ENCODE results near the gene TRIM3. TPM values are rescaled to one million over a fixed set of nuclear protein-coding genes. Genes with fewer than 3 reads are reported as not detected.

Gene TRIM3
- total RNA-seq, 1 donor from 2014 or later = 65.4 TPM

DNA sequence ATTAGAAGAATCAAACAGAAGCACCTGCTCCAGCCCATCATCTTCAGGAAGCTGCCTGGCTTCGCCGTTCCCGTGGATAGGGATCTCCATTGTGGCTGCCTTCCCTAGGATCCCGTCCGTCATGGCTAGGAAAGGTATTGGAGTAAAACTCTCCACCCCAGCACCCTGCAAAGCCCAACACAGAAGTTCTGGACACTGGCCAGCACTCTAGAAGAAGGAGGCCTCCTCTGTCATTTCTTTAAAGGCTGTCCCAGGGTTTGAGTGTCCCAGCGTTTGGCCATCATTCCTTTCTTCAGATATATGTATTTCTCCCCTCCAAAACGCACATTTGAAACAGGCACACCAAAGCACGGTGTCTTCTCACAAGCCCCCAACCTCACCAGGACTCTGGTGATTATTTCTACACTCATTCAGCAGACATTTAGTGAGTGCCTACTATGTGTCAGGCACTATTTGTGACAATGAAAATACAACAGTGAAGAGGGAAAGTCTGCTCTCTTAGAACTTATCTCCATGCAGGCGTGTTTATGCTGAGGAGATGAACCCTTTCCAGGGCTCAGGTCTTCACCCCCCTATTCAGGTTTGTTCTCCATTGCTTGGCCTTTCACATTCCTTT lies 6.7 kb upstream of the TRIM3 start:
- no peak for DNase-seq

DNA sequence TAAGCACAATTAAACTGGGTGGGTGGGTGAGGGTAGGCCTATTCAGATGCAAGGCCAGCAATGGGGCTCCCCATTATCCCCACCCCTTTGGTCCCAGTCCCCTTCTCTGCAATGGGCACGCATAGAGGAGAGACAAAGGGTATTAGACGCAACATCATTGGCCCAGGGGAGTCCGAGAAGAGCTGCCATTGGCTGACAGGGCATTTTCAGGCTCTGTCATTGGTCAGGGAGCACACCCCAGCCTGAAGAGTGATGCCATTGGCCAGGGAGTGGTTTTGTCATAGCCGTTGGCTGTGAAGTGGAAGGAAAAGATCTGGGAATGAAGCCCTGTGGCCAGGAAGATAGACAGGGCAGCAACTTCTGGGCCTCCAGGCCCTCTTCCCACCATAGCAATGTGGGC lies 2.8 kb upstream of the TRIM3 start:
- DNase-seq = no peak

DNA sequence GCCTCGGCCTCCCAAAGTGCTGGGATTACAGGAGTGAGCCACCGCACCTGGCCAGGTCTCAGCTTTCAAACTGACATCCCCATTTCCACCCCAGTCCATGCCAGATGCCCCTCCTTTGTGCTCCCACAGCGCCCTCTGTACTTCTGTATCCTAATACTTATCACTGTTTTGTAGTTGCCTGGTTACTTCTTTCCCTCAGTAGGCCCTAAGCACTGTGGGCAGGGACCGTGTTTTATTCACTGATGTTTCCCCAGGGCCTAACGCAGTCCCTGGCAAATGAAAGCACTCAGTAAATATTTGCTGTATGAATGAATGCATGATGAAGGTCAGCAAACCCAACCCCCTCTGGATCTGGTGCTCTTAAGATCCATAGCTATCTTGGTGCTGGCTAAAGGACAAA lies 2.2 kb upstream of the TRIM3 start:
- DNase-seq = no peak

DNA sequence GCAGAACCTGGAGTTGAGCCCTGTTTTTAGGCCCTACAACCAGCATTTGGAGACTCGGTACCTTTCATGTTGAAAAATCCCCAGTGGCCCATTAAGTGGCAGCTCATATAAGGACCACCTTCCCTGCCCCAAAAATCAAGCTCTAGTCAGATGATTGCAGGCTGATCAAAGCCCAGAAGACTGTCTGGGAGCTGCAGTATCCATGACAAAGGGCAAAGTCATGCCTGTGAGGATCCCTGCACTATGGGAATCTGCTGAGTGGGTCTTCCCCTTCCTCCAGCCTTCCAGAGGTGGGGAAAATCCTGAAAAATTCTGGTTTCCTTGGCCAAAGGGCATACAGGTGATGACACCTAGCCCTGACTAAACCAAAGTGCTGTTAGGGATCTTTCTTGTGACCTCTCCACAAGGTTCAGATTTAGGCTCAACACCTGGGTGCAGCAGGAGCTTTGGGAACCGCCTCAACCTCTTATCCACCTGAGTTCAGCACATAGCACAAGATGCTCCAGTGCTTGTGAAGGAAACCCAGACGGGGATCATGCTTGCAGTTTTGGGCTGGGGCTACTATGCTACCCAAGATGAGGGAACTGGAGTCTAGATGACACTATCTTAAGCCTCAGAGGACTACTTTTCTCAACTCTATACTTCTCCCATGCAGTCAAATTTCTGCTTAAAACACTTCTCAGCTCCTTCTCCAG lies 1.2 kb upstream of the TRIM3 start:
- DNase-seq = no peak

DNA sequence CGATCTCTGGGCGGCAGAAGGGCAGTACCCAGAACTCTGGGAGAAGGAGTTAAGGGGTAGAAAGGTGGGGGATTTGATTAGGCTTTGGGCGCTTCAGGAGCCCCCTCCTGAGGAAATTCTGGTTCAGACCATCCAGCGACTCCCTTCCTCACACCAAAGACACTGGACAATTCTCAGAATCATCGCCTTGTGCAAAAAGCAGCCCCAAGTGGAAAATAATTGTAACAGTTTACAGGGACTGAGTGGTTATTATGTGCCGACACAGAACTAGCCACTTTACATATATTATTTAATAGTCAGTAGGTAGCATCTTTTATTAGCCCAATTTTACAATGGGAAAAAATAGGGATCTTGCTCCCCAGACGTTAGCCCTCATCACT lies 662 bp upstream of the TRIM3 start:
- no peak for DNase-seq

DNA sequence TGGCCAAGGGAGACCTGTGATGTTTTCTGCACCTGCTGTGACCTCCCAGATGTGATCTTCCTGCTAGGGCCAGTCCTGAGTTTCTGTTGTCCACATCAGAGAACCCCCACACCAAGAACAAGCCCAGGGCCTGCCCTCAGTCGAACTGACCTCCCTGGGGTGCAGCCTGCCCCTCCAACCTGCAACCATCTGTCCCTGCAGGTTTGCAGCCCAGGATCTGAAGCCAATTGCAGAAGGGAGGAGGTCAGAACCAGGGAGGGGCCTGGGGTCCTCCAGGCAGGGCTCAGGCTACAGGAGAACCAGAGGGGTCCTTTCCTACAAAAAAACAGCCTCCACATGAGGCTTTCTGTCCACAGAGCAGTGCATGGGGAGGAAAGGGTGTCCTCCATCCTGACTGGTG lies 807 bp downstream of the TRIM3 start:
- no peak for DNase-seq

DNA sequence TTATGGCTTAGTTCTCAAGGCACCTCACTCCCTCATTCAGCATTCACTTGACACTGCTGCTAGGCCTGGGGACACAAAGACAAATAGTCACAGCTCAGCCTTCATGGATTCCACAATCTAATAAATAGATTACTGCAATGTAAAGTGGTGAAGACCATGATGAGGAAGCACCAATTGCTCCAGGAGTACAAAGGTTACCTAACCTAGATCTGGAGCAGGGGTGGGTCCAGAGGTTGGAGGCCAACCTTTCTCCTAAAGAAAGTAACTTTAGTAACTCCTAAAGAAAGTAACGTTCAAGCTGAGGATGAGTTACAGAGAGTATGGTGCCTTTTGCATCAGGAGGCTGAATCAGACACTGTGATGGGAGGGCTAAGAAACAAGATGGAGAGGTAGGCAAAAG lies 4.1 kb downstream of the TRIM3 start:
- DNase-seq = no peak

DNA sequence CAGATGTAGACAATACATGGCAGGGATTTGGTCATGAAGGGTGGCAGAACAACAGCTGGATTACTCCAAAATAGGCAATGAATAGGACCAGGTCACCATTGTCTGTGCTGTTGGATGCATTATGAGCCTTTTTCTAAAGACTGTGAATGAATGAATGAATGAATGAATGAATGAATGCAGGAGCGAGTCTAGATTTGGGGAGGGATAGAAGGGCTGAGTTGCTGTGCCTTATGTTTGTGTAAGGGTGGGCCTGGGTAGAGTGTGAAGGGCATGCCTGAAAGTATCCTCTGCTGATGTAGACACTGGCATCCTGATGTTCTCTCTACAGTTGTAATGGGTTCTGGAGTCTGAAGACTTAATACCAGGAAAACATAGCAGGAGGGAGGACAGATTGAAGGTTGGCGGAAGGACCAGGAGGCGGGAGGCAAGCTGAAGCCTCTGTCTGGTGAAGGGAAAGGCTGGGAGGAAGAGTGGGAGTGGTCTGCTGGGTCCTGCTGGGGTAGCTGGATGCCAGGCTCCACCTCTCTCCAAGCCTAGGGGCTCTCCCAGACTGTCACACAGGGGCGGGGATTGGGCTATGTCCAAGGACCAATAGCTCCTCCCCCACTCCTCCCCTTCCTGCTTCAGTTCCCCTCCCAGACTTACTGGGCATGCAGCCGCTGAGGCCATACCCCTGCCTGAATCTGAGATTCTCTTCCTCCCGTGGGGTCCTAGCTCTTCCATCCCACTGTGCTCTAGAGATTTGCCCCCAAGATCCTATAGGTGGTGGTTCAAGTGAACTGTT lies 4.8 kb downstream of the TRIM3 start:
- peak; percentile 72 for DNase-seq

DNA sequence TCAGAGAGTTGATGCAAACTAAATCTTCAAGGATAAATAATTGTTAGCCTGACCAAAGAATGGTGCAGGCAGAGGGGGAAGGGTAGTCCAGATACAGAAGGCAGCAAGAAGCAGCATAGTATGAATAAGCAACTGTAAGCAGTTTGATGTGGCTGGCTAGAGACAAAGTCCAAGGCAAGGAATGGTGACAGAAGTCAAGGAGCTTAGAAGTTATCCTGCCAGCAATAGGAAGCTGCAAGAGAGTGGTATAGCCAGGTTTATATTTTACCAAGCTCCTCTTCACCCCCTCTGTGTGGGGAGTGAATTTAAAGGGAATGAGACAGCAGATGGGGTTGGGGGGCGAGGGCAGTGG lies 14.7 kb downstream of the TRIM3 start:
- DNase-seq = no peak

DNA sequence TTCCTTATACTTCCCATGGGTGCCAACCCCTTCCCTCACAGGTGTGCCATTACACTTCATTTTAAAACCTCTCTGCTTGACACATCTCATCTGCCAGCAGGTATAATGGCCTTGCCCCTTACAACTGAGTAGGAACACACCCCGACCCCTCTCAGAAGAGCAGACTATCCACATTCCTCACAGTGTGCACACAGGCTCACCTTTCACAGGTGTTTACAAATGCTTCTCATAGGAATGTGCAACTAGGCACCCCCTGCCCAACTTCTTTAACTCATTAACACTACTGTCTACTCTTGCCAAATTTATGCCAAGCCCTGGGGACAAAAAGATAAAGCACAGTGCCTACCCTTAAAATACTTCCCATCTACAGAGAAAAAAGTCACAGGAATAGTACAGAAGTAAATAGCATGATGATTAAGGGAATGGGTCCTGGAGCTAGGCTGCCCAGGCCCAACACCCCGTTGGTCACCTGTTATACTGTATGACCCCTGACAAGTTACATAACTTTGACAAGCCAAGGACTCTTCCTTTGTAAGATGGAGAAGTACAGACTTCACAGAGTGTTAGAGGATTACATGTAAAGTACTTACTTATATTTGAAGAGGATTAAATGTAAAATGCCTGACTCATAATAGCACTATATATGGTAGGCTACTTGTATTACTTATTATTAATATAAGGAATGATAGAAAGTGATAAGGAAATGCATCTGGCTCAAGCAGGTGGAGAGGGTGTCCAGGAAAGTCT lies 15.2 kb downstream of the TRIM3 start:
- DNase-seq = no peak

DNA sequence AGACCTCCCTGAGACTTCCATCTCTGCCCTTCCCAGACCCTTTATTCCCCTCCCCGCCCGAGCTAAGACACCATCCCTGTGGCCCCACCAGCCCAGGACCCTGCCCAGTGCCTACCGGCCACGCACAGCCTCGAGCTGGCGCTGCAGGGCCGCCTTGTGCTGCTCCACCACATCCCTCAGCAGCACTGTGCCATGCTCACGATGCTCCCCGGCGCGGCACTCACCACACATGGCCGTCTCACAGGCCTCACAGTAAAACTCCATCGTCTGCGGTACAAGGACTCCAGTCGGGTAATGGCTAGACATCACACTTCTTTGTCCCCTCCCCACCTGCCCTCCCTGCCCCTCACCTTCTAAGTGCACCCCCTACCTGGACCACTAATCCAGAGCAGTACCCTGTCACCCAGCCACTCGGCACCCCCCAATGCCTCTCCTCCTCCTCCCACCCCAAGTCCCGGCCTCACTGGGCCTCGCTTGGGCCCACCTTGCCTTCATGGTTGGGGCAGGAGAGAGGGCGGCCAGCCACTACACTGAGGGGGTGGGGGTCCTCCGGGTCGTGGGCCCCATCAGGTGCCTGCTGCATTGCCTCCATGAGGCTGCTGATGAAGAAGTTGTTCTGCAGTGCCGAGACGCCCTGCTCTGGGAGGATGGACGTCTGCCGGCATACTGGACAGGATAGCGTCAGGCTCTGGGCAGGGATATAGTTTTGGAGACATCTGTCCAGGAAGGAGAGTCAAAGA lies 16.0 kb downstream of the TRIM3 start:
- no peak for DNase-seq

DNA sequence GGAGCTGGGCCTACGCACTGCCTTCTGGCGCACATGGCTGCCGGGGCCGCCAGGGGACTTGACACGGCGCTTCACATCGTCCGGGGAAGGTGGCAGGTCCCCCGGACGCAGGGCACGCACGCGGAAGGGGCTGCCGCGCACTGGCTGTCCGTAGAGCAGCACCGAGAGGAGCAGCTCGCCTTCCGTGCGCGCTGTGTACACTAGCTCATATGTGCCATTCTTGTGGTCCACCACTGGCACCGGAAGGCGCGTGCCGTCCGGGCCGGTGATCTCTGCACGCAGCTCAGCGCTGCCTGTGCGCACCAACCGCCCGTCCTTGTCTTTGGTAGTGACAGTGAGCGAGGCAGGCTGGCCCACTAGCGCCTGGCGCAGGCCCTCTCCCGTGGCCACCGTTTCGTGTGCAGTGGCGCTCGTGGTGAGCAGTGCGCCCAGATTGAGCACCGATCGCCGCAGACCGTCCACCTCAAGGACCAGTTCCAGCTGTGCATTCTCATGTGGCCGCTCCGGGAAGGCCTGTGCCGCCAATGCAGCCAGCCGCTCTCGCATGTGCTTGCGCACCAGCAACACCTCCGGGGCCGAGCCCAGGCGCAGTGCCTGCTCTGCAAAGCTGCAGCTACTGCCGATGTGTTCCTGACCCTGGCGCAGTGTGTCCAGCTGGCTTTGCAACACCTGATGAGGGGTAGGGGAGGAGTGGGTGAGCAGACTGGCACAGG lies 17.2 kb downstream of the TRIM3 start:
- DNase-seq = no peak

DNA sequence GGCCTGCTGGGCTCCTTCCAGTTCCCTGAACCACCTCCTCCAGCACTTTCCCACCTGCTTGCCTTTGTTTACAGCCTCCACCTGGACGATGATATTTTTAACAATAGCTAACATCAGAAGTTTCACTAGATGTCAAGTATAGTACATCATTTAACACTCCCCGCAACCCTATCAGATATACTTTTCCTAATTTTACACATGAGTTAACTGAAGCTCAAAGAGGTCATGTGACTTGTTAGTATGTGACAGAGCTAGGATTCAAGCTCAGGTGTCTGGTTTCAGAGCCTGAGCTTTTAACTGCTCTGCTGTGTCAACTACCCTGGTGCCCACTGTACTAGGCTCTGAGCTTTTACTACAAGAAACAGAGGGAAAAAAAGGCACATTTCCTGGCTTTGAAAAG lies 18.7 kb downstream of the TRIM3 start:
- DNase-seq = no peak

DNA sequence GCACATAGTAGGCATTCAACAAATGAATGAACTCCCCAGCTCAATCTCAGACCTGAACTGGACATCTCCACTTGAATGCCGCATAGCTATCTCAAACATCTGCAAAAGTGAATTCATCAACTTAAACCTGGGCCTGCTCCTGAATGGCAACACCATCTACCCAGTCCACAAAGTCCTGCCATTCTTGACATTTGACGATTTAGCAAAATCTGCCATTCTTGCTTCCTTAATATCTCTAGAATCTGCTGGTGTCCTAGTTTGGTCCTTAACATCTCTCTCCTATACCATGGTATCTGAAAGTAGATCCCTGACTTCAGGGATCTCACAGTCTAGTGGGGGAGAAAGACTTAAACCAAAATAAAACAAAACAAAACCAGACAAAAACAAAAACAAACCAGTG lies 20.6 kb downstream of the TRIM3 start:
- no peak for DNase-seq

DNA sequence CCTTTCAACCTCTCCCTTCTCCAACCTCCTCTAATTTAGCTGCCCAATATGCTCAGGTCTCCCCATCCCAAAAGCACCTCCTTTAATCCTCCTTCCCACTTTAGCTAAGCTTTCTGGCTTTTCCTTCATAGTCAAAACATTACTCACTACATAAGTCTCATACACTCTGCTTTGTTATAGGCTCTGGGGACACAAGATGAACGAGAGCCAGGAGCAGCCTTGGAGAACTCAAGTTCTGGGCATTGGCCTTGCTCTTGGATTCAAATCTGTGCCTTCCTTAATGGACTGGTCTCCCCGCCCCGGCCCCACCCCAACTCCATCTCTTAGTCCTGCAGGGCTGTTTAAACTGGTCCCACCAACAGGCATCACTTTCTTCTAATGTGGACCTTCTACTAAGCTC lies 21.5 kb downstream of the TRIM3 start:
- DNase-seq = no peak

DNA sequence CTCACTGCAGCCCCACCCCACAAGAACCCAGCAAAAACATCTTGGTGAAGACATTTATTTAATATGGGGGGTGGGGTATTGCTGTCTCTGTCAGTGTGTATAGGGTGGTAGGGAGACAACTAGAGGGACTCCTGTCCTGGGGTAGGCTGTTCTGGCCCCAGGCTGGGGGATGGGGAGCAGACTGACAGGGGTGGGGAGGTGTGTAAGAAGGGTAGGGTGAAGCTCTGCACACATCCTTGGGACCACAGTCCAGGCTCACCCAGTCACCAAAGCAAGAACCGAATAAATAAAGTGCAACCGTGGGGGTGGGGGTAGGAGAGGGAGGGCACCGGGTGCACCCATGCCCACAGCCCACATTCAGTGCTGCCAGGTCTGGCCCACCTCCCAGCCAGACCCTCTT lies 25.2 kb downstream of the TRIM3 start:
- no peak for DNase-seq

DNA sequence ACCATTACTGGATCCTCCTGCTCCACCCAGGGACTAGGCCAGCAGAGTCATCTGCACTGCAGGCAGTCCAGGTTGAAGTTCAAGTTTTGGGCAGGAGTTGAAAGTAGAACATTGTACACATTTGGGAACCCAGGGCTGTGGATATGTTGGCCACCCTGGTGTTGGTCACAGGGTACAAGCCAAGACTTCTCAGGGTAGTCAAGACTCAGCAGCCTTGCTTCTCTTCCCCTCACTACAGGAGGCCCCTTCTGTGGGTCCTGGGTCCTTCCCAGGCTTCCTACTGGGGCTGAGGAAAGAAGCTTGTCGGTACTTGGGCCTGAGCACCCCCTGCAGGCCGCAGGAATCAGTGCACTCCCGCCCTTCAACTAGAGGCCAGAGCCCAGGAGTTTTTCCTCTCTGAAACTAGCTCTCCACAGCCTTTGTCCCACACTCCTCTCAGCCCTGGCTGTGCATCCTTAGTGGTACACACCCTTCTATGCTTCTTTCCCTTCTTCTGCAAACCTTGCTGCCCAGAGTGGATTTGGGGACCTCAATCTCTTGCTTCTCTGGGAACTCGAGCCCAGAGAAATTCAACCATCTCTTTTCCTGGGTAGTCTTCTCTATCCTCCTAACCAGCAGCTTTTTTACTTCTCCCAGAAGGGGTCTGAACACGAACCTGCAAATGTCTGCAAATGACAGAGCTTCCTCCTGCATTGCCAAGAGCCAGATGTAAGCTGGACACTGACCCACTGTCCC lies 30.3 kb downstream of the TRIM3 start:
- DNase-seq = peak; percentile 26

DNA sequence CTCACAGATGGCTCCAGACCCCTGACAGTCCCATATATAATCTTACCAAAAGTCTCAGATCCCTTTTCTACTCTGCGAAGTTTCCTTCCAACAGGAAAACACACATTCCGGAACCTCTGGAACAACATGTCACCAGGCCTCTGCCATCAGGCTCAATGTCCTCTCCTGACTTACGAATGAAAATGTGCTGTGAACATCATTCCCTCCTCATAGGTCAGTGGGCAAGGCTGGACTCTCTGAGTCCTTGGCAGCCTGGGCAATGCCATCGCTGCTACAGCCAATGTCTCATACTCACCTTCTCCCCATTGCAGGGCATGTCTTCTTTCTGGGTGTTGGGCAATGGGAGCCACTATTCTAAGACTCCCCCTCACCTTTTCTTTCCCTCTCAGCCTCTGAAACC lies 31.3 kb downstream of the TRIM3 start:
- no peak for DNase-seq

DNA sequence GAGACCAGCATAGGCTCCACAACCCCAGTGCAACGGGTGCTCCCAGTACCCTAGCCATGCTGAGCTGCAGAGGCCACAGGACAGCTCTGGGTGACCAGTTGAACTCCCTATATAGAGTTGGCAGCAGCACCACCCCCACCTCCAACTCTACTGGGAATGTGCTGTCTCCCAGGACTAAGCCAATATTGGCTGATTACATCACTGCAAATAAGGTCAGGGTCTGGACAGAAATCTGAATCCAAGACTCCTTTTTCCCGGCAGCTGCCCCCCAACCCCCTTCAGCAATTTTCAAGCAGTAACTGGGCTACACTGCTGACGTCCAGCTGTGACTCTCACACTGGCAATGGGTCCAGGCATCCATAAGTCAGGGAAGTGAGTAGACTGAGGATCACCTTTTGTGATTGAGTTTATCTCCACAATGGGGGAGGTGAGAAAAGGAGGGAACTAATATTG lies 32.8 kb downstream of the TRIM3 start, which contains the start of gene HPX:
HPX (minus strand) TSS at position 82 of the 453 bp plus-strand sequence; CDS start at position 58, 24 bp downstream.
- no peak for DNase-seq

DNA sequence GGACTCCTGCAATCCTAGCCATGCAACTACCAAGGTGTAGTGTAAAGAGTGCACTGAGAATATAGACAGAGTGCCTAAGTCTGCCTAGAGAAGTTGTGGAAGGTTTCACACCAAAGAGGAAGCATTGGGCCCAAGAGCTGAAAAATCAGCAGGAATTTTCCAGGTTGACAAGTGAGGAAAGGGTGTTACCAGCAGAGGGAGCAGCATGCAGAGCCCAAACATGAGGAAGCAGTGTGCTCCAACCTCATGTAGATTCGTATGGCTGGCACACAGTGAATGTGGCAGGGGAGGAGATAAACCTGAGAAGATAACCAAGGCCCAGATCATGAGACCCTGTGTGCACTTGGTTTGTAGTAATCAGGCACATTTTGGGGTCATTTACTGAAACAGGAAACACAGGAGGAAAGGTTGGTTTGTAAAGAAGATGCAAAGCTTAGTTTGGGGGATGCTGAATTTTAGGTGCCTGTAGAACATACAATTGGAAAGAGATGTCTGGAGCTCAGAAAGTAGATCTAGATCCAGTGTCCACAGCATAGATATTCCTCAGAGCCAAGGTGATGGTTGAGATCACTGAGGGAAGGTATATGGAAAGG lies 34.7 kb downstream of the TRIM3 start:
- peak; percentile 15 for DNase-seq

Measured in occipital lobe (tissue), 2 donors.